Esophagus squamous epithelium (tissue), 4 donors: ENCODE data around the gene MXD1.

Experiments used
- CTCF ChIP-seq, 6 experiments: fragments of 450-650 bp in 4 of 6; fragments of 200-600 bp in 2 of 6; sonication (generic) in 2 of 6; IDR thresholded peaks; one replicate each; pipeline ENCODE4 v1.5.1; 2016 to 2019; ENCODE audit warnings: antibody characterized with exemption in 6 of 6, mild to moderate bottlenecking in 4 of 6, moderate library complexity in 4 of 6
- POLR2A ChIP-seq, 4 donors: fragments of 450-650 bp; IDR thresholded peaks; one replicate each; pipeline ENCODE4 v1.6.1; 2017; ENCODE audit warnings: antibody characterized with exemption in 4 of 4, mild to moderate bottlenecking in 4 of 4, moderate library complexity in 3 of 4

- TF ChIP-seq CTCF (IDR thresholded peaks at IDR 0.05) (no peak), POLR2A (IDR thresholded peaks at IDR 0.05) (no peak)
These were observed 34.2 kb downstream of the MXD1 start for GRCh38 chr2:69948963-69949645.
